HG03159 (cell line): Measurements from ENCODE around the gene CFAP74.

Source experiments
- ATAC-seq: cut with Tn5 transposase; IDR thresholded peaks from one replicate; pipeline ENCODE4 v1.9.1; 2021; ENCODE audit warnings: mild to moderate bottlenecking, moderate library complexity; ENCODE audit not compliant: unreplicated experiment

Gene CFAP74

GRCh38 chr1:1901641-1902294 is 101.8 kb downstream of the CFAP74 start:
- no peak for ATAC-seq

- ATAC-seq: no peak
Observed at GRCh38 chr1:1900883-1901640, 102.5 kb downstream of the CFAP74 start.

GRCh38 chr1:1899967-1900327 is 103.6 kb downstream of the CFAP74 start:
- no peak for ATAC-seq

GRCh38 chr1:1899266-1899966 is 104.2 kb downstream of the CFAP74 start:
- no peak for ATAC-seq

- no peak for ATAC-seq
Observed at GRCh38 chr1:1898246-1898933, 105.2 kb downstream of the CFAP74 start.

- ATAC-seq: no peak
Observed at GRCh38 chr1:1895456-1896336, 107.9 kb downstream of the CFAP74 start.

- ATAC-seq: no peak
Observed at GRCh38 chr1:1895060-1895418, 108.5 kb downstream of the CFAP74 start.

GRCh38 chr1:1894354-1895059 is 109.1 kb downstream of the CFAP74 start:
- ATAC-seq: no peak

GRCh38 chr1:1893997-1894353 is 109.6 kb downstream of the CFAP74 start:
- ATAC-seq: no peak

- ATAC-seq: no peak
Observed at GRCh38 chr1:1893291-1893985, 110.1 kb downstream of the CFAP74 start.

- no peak for ATAC-seq
Observed at GRCh38 chr1:1892763-1893120, 110.8 kb downstream of the CFAP74 start.

GRCh38 chr1:1892079-1892762 is 111.4 kb downstream of the CFAP74 start:
- no peak for ATAC-seq

- no peak for ATAC-seq
Observed at GRCh38 chr1:1891349-1892078, 112.1 kb downstream of the CFAP74 start.

- peak; percentile 59 for ATAC-seq
Observed at GRCh38 chr1:1890506-1891348, 112.9 kb downstream of the CFAP74 start, which contains the start of gene GNB1. TSS of gene GNB1 (minus strand) at chr1:1891087. CDS start at chr1:1825453, 65,634 bp downstream.

- peak; percentile 39 for ATAC-seq
Observed at GRCh38 chr1:1889847-1890505, 113.6 kb downstream of the CFAP74 start.

- no peak for ATAC-seq
Observed at GRCh38 chr1:1889090-1889750, 114.4 kb downstream of the CFAP74 start.
